GM08714 (cell line): ENCODE measurements around the gene POLD3.
"Not testable (repeated sequence)": the region's sequence is repeated elsewhere in the genome, so short reads cannot be mapped to it uniquely, and the experiment has no call there.

Experiments
- H3K4me3 ChIP-seq: fragments of 200-500 bp; sonication (Bioruptor generic); 2 replicates; pipeline ENCODE4 v1.5.1; 2014; ENCODE audit warnings: mild to moderate bottlenecking, low read length, inconsistent platforms
- ZNF274 ChIP-seq: IDR thresholded peaks from 2 replicates; pipeline ENCODE4 v1.6.1; 2012; ENCODE audit warnings: mild to moderate bottlenecking, low read depth, low read length

Gene POLD3

GRCh38 chr11:74574563-74574962 lies 17.8 kb upstream of the POLD3 start:
- no peak overlapping the region for H3K4me3 ChIP-seq
- TF ChIP-seq ZNF274: no peak

- H3K4me3 ChIP-seq: no peak overlapping the region
- TF ChIP-seq ZNF274: no peak
Observed at GRCh38 chr11:74575999-74576398, 16.4 kb upstream of the POLD3 start.

GRCh38 chr11:74577181-74577580 lies 15.2 kb upstream of the POLD3 start:
- no peak overlapping the region for H3K4me3 ChIP-seq
- TF ChIP-seq ZNF274: no peak

GRCh38 chr11:74577624-74578396 lies 14.6 kb upstream of the POLD3 start:
- no peak overlapping the region for H3K4me3 ChIP-seq
- TF ChIP-seq ZNF274: no peak

GRCh38 chr11:74579577-74580270 lies 12.7 kb upstream of the POLD3 start:
- TF ChIP-seq ZNF274: no peak
- H3K4me3 ChIP-seq: no peak overlapping the region

GRCh38 chr11:74581954-74582547 lies 10.3 kb upstream of the POLD3 start:
- H3K4me3 ChIP-seq: no peak overlapping the region
- no peak for TF ChIP-seq ZNF274

GRCh38 chr11:74583024-74583624 lies 9.3 kb upstream of the POLD3 start:
- no peak overlapping the region for H3K4me3 ChIP-seq
- no peak for TF ChIP-seq ZNF274

GRCh38 chr11:74590492-74590891 lies 1.9 kb upstream of the POLD3 start:
- not testable (repeated sequence) for H3K4me3 ChIP-seq

GRCh38 chr11:74592063-74592440 lies 330 bp upstream of the POLD3 start:
- TF ChIP-seq ZNF274: no peak
- no peak overlapping the region; the same call in 1 of the 2 replicates for H3K4me3 ChIP-seq

- H3K4me3 ChIP-seq: peak overlapping the region; percentile 92
- no peak for TF ChIP-seq ZNF274
Observed at GRCh38 chr11:74593463-74593862, 1.1 kb downstream of the POLD3 start.

GRCh38 chr11:74602637-74603556 lies 10.5 kb downstream of the POLD3 start:
- no peak overlapping the region for H3K4me3 ChIP-seq
- no peak for TF ChIP-seq ZNF274

GRCh38 chr11:74603845-74604244 lies 11.5 kb downstream of the POLD3 start:
- TF ChIP-seq ZNF274: no peak
- no peak overlapping the region for H3K4me3 ChIP-seq

- TF ChIP-seq ZNF274: no peak
- no peak overlapping the region for H3K4me3 ChIP-seq
Observed at GRCh38 chr11:74604311-74604710, 11.9 kb downstream of the POLD3 start.

GRCh38 chr11:74605403-74605802 lies 13.0 kb downstream of the POLD3 start:
- no peak overlapping the region for H3K4me3 ChIP-seq
- TF ChIP-seq ZNF274: no peak
